ENCODE data around the gene IGLON5. TPM values are rescaled to one million over a fixed set of nuclear protein-coding genes. Genes with fewer than 3 reads are reported as not detected.
A peak's percentile ranks its signal among the peaks of the same experiment; 100 is the strongest.

The IGLON5 gene
- total and polyA plus RNA-seq, 2 experiments from 2014 or later = 5.0 to 29.1 TPM

DNA sequence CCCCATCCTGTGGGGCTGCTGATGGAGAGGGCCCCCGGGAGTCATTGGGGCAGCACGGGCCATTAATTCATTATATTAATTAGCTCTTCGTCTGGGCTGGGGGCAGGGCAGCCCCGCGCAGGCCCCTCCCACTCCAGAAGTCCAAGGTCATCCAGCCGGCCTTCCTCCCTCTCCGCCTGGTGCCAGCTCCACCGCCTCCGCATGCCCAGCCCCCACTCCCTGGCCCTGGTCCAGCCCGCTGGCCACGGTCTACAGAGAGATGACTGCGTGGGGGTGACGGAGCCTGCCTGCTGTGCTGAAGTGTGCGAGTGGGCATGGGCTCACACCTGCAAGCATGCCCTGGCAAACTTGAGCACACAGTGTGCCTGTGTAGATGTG is 8.8 kb downstream of the IGLON5 start:
- Mint-ChIP-seq H3K27ac (no peak overlapping the region), H3K4me1 (peaks cover 6% of the 10 kb centered on the region), H3K4me3 (no peak overlapping the region), H3K27me3 (ENCODE audit: insufficient read depth, low read depth, poor library complexity) (peaks cover 13% of the 10 kb centered on the region), H3K36me3 (ENCODE audit: low read depth) (peaks cover 2% of the 10 kb centered on the region; the same call in 2 of the 3 replicates), H3K9me3 (peaks cover 2% of the 10 kb centered on the region; the same call in 1 of the 3 replicates)
- no peaks in the 10 kb centered on the region; the same call in 1 of the 2 replicates for H3K4me1 ChIP-seq (ENCODE audit: insufficient read depth)
- no peaks in the 10 kb centered on the region for H3F3A ChIP-seq (replicated peaks; ENCODE audit: low read depth)
- DNase-seq (ENCODE audit: low spot score) = peak; percentile 19
- no peak overlapping the region for H2AFZ ChIP-seq
- H3K27ac ChIP-seq (ENCODE audit: low read depth) = no peak overlapping the region
- no peaks in the 10 kb centered on the region; the same call in 1 of the 2 replicates for H4K20me1 ChIP-seq (replicated peaks; ENCODE audit: insufficient read depth)
- H3K27me3 ChIP-seq (ENCODE audit: insufficient read depth) = no peaks in the 10 kb centered on the region
- H3K79me2 ChIP-seq (replicated peaks; ENCODE audit: insufficient read depth) = no peaks in the 10 kb centered on the region
- no peak overlapping the region for H3K4me3 ChIP-seq
- H3K9me2 ChIP-seq (ENCODE audit: insufficient read depth) = no peaks in the 10 kb centered on the region
- peak; percentile 16; the same call in 1 of the 3 replicates for ATAC-seq
- no peak for TF ChIP-seq STAT1 (IDR thresholded peaks at IDR 0.05; ENCODE audit: unreplicated experiment)
- TF ChIP-seq EZH2 (IDR thresholded peaks at IDR 0.05; ENCODE audit: low read depth, unreplicated experiment) = no peak
- TF ChIP-seq, protein P1, sequence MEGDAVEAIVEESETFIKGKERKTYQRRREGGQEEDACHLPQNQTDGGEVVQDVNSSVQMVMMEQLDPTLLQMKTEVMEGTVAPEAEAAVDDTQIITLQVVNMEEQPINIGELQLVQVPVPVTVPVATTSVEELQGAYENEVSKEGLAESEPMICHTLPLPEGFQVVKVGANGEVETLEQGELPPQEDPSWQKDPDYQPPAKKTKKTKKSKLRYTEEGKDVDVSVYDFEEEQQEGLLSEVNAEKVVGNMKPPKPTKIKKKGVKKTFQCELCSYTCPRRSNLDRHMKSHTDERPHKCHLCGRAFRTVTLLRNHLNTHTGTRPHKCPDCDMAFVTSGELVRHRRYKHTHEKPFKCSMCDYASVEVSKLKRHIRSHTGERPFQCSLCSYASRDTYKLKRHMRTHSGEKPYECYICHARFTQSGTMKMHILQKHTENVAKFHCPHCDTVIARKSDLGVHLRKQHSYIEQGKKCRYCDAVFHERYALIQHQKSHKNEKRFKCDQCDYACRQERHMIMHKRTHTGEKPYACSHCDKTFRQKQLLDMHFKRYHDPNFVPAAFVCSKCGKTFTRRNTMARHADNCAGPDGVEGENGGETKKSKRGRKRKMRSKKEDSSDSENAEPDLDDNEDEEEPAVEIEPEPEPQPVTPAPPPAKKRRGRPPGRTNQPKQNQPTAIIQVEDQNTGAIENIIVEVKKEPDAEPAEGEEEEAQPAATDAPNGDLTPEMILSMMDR (conservative IDR thresholded peaks at IDR 0.05; ENCODE audit: low read depth in 2 of 2) = no peak
- TF ChIP-seq ZNF114 (CRISPR knock-in tag; IDR thresholded peaks at IDR 0.05) = no peak
- TF ChIP-seq JUNB (IDR thresholded peaks at IDR 0.05; ENCODE audit: unreplicated experiment) = no peak
- no peak for TF ChIP-seq ZNF331 (CRISPR knock-in tag; IDR thresholded peaks at IDR 0.05; ENCODE audit: low read depth)
- no peak for TF ChIP-seq NANOG (IDR thresholded peaks at IDR 0.05; ENCODE audit: borderline replicate concordance)
- TF ChIP-seq, protein P2, sequence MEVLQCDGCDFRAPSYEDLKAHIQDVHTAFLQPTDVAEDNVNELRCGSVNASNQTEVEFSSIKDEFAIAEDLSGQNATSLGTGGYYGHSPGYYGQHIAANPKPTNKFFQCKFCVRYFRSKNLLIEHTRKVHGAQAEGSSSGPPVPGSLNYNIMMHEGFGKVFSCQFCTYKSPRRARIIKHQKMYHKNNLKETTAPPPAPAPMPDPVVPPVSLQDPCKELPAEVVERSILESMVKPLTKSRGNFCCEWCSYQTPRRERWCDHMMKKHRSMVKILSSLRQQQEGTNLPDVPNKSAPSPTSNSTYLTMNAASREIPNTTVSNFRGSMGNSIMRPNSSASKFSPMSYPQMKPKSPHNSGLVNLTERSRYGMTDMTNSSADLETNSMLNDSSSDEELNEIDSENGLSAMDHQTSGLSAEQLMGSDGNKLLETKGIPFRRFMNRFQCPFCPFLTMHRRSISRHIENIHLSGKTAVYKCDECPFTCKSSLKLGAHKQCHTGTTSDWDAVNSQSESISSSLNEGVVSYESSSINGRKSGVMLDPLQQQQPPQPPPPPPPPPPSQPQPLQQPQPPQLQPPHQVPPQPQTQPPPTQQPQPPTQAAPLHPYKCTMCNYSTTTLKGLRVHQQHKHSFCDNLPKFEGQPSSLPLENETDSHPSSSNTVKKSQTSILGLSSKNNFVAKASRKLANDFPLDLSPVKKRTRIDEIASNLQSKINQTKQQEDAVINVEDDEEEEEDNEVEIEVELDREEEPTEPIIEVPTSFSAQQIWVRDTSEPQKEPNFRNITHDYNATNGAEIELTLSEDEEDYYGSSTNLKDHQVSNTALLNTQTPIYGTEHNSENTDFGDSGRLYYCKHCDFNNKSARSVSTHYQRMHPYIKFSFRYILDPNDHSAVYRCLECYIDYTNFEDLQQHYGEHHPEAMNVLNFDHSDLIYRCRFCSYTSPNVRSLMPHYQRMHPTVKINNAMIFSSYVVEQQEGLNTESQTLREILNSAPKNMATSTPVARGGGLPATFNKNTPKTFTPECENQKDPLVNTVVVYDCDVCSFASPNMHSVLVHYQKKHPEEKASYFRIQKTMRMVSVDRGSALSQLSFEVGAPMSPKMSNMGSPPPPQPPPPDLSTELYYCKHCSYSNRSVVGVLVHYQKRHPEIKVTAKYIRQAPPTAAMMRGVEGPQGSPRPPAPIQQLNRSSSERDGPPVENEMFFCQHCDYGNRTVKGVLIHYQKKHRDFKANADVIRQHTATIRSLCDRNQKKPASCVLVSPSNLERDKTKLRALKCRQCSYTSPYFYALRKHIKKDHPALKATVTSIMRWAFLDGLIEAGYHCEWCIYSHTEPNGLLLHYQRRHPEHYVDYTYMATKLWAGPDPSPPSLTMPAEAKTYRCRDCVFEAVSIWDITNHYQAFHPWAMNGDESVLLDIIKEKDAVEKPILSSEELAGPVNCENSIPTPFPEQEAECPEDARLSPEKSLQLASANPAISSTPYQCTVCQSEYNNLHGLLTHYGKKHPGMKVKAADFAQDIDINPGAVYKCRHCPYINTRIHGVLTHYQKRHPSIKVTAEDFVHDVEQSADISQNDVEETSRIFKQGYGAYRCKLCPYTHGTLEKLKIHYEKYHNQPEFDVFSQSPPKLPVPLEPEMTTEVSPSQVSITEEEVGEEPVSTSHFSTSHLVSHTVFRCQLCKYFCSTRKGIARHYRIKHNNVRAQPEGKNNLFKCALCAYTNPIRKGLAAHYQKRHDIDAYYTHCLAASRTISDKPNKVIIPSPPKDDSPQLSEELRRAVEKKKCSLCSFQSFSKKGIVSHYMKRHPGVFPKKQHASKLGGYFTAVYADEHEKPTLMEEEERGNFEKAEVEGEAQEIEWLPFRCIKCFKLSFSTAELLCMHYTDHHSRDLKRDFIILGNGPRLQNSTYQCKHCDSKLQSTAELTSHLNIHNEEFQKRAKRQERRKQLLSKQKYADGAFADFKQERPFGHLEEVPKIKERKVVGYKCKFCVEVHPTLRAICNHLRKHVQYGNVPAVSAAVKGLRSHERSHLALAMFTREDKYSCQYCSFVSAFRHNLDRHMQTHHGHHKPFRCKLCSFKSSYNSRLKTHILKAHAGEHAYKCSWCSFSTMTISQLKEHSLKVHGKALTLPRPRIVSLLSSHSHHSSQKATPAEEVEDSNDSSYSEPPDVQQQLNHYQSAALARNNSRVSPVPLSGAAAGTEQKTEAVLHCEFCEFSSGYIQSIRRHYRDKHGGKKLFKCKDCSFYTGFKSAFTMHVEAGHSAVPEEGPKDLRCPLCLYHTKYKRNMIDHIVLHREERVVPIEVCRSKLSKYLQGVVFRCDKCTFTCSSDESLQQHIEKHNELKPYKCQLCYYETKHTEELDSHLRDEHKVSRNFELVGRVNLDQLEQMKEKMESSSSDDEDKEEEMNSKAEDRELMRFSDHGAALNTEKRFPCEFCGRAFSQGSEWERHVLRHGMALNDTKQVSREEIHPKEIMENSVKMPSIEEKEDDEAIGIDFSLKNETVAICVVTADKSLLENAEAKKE (CRISPR knock-in tag; IDR thresholded peaks at IDR 0.05) = no peak
- TF ChIP-seq, protein P3, sequence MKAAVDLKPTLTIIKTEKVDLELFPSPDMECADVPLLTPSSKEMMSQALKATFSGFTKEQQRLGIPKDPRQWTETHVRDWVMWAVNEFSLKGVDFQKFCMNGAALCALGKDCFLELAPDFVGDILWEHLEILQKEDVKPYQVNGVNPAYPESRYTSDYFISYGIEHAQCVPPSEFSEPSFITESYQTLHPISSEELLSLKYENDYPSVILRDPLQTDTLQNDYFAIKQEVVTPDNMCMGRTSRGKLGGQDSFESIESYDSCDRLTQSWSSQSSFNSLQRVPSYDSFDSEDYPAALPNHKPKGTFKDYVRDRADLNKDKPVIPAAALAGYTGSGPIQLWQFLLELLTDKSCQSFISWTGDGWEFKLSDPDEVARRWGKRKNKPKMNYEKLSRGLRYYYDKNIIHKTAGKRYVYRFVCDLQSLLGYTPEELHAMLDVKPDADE (IDR thresholded peaks at IDR 0.05) = no peak
- TF ChIP-seq, protein P4, sequence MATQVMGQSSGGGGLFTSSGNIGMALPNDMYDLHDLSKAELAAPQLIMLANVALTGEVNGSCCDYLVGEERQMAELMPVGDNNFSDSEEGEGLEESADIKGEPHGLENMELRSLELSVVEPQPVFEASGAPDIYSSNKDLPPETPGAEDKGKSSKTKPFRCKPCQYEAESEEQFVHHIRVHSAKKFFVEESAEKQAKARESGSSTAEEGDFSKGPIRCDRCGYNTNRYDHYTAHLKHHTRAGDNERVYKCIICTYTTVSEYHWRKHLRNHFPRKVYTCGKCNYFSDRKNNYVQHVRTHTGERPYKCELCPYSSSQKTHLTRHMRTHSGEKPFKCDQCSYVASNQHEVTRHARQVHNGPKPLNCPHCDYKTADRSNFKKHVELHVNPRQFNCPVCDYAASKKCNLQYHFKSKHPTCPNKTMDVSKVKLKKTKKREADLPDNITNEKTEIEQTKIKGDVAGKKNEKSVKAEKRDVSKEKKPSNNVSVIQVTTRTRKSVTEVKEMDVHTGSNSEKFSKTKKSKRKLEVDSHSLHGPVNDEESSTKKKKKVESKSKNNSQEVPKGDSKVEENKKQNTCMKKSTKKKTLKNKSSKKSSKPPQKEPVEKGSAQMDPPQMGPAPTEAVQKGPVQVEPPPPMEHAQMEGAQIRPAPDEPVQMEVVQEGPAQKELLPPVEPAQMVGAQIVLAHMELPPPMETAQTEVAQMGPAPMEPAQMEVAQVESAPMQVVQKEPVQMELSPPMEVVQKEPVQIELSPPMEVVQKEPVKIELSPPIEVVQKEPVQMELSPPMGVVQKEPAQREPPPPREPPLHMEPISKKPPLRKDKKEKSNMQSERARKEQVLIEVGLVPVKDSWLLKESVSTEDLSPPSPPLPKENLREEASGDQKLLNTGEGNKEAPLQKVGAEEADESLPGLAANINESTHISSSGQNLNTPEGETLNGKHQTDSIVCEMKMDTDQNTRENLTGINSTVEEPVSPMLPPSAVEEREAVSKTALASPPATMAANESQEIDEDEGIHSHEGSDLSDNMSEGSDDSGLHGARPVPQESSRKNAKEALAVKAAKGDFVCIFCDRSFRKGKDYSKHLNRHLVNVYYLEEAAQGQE (IDR thresholded peaks at IDR 0.05; ENCODE audit: unreplicated experiment) = no peak
- no peak for TF ChIP-seq POLR2AphosphoS5 (IDR thresholded peaks at IDR 0.05; ENCODE audit: low read depth)
- no peak for TF ChIP-seq CREB1 (CRISPR knock-in tag; IDR thresholded peaks at IDR 0.05; ENCODE audit: low read depth)
- no peak for TF ChIP-seq EZH2phosphoT487 (IDR thresholded peaks at IDR 0.05; ENCODE audit: unreplicated experiment)
- H3K36me3 ChIP-seq (ENCODE audit: insufficient read depth) = no peaks in the 10 kb centered on the region
- H3K4me2 ChIP-seq = no peak overlapping the region

Measured in GM23338 (cell line).